Left ventricle myocardium inferior (tissue), 1 donor: Measurements from ENCODE around the gene PNMA6F. TPM values are rescaled to one million over a fixed set of nuclear protein-coding genes. Genes with fewer than 3 reads are reported as not detected.
"Not testable (repeated sequence)": the region's sequence is repeated elsewhere in the genome, so short reads cannot be mapped to it uniquely, and the experiment has no call there.

Source experiments
- DNase-seq: peaks from one replicate; pipeline ENCODE4 v3.0.0-alpha.2; 2020
- H3K27ac ChIP-seq: fragments of 200-600 bp; replicated peaks from 2 replicates; pipeline ENCODE4 v1.8.0; 2021
- H3K27me3 ChIP-seq: fragments of 200-600 bp; 2 replicates; pipeline ENCODE4 v1.8.0; 2021; ENCODE audit warnings: low read depth
- H3K36me3 ChIP-seq: fragments of 200-600 bp; 2 replicates; pipeline ENCODE4 v1.8.0; 2021
- H3K4me1 ChIP-seq: fragments of 200-600 bp; 2 replicates; pipeline ENCODE4 v1.8.0; 2021
- H3K4me3 ChIP-seq: fragments of 200-600 bp; 2 replicates; pipeline ENCODE4 v1.8.0; 2021; ENCODE audit warnings: mild to moderate bottlenecking, moderate library complexity
- H3K9me3 ChIP-seq: fragments of 200-600 bp; replicated peaks from 2 replicates; pipeline ENCODE4 v1.8.0; 2021
- CTCF ChIP-seq: fragments of 200-600 bp; IDR thresholded peaks from 2 replicates; pipeline ENCODE4 v1.8.0; 2021; ENCODE audit warnings: antibody characterized with exemption, mild to moderate bottlenecking, borderline replicate concordance
- intact Hi-C: fragments of 100-400 bp; cut with micrococcal nuclease; formaldehyde crosslinking; loops from one replicate; pipeline ENCODE4 v1.11.0; 2022
- total RNA-seq: library from RNA; stranded (reverse); fragmentation: NEBNext Ultra II Directional; extraction: Animal tissue kit (Norgen Biotek cat#: 25700); gene quantifications from one replicate; pipeline ENCODE4 v1.2.1, GENCODE V29; 2021
- donor health status: DM: no; HTN: yes; CAD: no; lungs with severe emphysema.

Gene PNMA6F
- total RNA-seq, 1 donor from 2014 or later: not detected

GRCh38 chrX:153301746-153302145 lies 19.8 kb downstream of the PNMA6F start:
- Histone ChIP-seq H3K36me3 (no peaks in the 10 kb centered on the region), H3K27ac (no peak overlapping the region), H3K27me3 (no peaks in the 10 kb centered on the region), H3K4me3 (no peak overlapping the region), H3K4me1 (no peaks in the 10 kb centered on the region), H3K9me3 (no peaks in the 10 kb centered on the region)
- intact Hi-C loops: no loop called here
- TF ChIP-seq CTCF: no peak
- no peak for DNase-seq

GRCh38 chrX:153299855-153300254 lies 21.7 kb downstream of the PNMA6F start:
- H3K4me3 ChIP-seq: no peak overlapping the region
- H3K27me3 ChIP-seq: no peaks in the 10 kb centered on the region
- H3K27ac ChIP-seq: no peak overlapping the region
- no peak for TF ChIP-seq CTCF
- DNase-seq: no peak
- H3K4me1 ChIP-seq: no peaks in the 10 kb centered on the region
- no peaks in the 10 kb centered on the region for H3K9me3 ChIP-seq
- intact Hi-C loops: no loop called here
- H3K36me3 ChIP-seq: no peaks in the 10 kb centered on the region

DNA sequence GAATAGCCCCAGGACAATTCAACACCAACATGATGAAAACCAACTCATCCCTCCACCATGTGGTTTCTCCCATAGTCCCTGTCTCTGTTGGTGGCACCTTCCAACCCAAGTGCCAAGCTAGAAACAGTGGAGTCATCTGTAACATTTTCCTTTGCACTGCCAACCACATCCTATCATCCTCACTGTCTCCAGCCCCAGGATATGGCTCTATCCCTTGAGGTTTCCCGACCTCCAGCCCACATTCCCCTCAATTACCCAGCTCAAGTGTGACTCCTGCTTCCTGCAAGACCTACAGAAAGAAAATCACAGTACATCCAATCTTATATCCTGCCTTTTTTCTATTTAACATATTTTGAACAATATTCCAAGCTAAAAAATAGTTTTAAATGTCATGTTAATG lies 24.2 kb downstream of the PNMA6F start:
- no peaks in the 10 kb centered on the region for H3K36me3 ChIP-seq
- intact Hi-C loops: no loop called here
- no peaks in the 10 kb centered on the region for H3K4me1 ChIP-seq
- no peak for DNase-seq
- no peak for TF ChIP-seq CTCF
- H3K27me3 ChIP-seq: no peaks in the 10 kb centered on the region
- H3K9me3 ChIP-seq: no peaks in the 10 kb centered on the region
- no peak overlapping the region for H3K4me3 ChIP-seq
- H3K27ac ChIP-seq: no peak overlapping the region

- H3K36me3 ChIP-seq, H3K4me3 ChIP-seq, DNase-seq, H3K27me3 ChIP-seq, H3K4me1 ChIP-seq, intact Hi-C loops, H3K27ac ChIP-seq, H3K9me3 ChIP-seq: not testable (repeated sequence)
These were observed 28.0 kb downstream of the PNMA6F start for GRCh38 chrX:153293485-153294071.

- H3K36me3 ChIP-seq, H3K27me3 ChIP-seq, DNase-seq, H3K4me1 ChIP-seq, intact Hi-C loops, H3K27ac ChIP-seq, H3K9me3 ChIP-seq, H3K4me3 ChIP-seq: not testable (repeated sequence)
These were observed 32.8 kb downstream of the PNMA6F start for GRCh38 chrX:153288807-153289206.

DNA sequence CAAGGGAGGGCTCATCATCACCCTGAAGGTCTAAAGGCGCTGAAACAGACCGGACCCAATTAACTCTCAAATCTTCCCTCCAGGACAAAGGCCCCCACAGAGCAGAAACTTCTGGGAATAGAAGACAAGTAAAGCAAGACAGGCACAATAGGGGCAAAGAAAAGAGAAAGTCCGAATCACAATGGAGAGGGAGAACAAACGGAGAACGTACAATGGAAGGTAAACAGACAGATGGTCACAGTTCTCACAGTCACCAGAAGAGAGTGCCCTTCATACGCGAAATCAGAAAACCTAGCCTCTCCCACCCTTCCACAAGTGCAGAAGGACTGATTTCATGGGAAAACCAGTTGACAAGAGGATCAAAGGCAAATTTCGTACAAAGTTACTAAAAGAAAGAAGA lies 35.9 kb downstream of the PNMA6F start:
- H3K4me1 ChIP-seq, H3K36me3 ChIP-seq, H3K27ac ChIP-seq, H3K27me3 ChIP-seq, H3K9me3 ChIP-seq, intact Hi-C loops, H3K4me3 ChIP-seq, DNase-seq: not testable (repeated sequence)

GRCh38 chrX:153283982-153284381 lies 37.6 kb downstream of the PNMA6F start:
- H3K36me3 ChIP-seq, H3K9me3 ChIP-seq, H3K27ac ChIP-seq, intact Hi-C loops, DNase-seq, H3K4me3 ChIP-seq, H3K4me1 ChIP-seq, H3K27me3 ChIP-seq: not testable (repeated sequence)

DNA sequence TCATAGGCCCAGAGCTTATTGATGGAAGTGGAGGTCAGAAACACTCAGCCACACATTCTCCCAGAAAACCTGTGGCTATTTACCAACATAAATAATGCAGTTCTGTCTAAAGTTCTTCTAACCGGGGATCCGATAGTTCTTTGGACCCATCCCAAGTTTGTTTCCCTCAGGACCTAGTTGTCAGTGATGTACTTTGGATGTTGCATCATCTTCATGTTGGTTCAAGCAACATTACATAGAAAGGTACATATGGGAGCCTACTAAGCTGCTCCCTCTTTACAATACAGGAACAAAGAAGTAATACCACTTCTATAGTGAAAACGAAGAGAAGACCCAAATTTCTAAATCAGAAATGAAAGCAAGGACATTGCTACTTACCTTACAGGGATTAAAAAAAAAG lies 39.8 kb downstream of the PNMA6F start:
- DNase-seq, H3K27ac ChIP-seq, H3K4me1 ChIP-seq, H3K9me3 ChIP-seq, H3K36me3 ChIP-seq, intact Hi-C loops, H3K4me3 ChIP-seq, H3K27me3 ChIP-seq: not testable (repeated sequence)

DNA sequence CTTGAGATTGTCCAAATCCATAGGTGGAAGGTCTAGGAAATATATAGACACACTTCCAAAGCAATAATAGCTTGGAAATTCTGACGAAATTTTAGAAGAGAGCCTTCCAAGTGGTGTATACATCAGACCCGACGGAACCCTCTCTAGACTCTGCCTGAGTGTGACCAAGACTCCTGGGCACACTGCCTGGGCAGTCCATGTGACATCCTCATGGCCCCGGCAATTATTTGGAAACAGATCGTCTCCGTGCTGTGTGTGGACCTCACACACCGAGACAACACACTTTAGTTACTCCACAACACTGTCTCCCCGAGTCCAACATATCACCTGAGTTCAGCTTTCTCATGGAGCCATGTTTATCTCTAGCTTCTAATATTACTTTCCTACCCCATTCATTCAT lies 42.3 kb downstream of the PNMA6F start:
- H3K27ac ChIP-seq, H3K27me3 ChIP-seq, H3K36me3 ChIP-seq, intact Hi-C loops, H3K4me1 ChIP-seq, DNase-seq, H3K9me3 ChIP-seq, H3K4me3 ChIP-seq: not testable (repeated sequence)

DNA sequence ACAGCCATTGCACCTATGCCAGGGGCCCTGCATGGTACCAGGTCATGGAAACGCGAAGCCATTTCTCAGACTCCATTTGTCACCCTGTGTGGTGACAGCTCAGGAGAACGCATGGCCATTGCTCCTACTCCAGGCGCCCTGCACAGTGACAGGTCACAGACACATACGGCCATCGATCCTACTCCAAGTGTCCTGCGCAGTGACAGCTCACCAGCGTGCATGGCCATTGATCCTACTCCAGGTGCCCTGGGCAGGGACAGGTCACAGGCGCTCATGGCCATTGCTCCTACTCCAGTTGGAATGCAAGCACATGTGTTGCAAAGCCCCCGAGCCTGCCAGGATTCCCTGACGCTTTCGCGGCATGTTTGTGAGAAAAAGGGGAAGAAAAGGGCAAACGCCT lies 45.5 kb downstream of the PNMA6F start:
- H3K36me3 ChIP-seq, H3K9me3 ChIP-seq, H3K4me3 ChIP-seq, H3K27me3 ChIP-seq, H3K27ac ChIP-seq, H3K4me1 ChIP-seq, DNase-seq, intact Hi-C loops: not testable (repeated sequence)

GRCh38 chrX:153275418-153275817 lies 46.1 kb downstream of the PNMA6F start:
- DNase-seq, intact Hi-C loops, H3K9me3 ChIP-seq, H3K27ac ChIP-seq, H3K27me3 ChIP-seq, H3K4me3 ChIP-seq, H3K4me1 ChIP-seq, H3K36me3 ChIP-seq: not testable (repeated sequence)
